GM23338 (cell line): Measurements from ENCODE around the gene PRPF4. TPM values are rescaled to one million over a fixed set of nuclear protein-coding genes. Genes with fewer than 3 reads are reported as not detected.

ENCODE experiments used
- ATAC-seq: fragments of 200-7000 bp; cut with Tn5 transposase; 3 replicates; pipeline ENCODE4 v1.9.1; 2020
- DNase-seq: peaks from one replicate; pipeline ENCODE4 v3.0.0-alpha.2; 2015; ENCODE audit warnings: low spot score
- H2AFZ ChIP-seq: fragments of 200-600 bp; sonication (generic); 2 replicates; pipeline ENCODE4 v1.8.0; 2016; ENCODE audit warnings: antibody characterized with exemption, mild to moderate bottlenecking, moderate library complexity
- H3F3A ChIP-seq: fragments of 200-600 bp; sonication (generic); replicated peaks from 2 replicates; pipeline ENCODE4 v1.8.0; 2017; ENCODE audit warnings: antibody characterized with exemption, mixed run types, low read depth
- H3K27ac ChIP-seq: fragments of 200-600 bp; sonication (generic); 2 replicates; pipeline ENCODE4 v1.6.1; 2016; ENCODE audit warnings: low read depth
- H3K27me3 ChIP-seq: fragments of 200-600 bp; sonication (generic); 2 replicates; pipeline ENCODE4 v1.8.0; 2016; ENCODE audit warnings: mild to moderate bottlenecking, mixed run types, moderate library complexity; ENCODE audit not compliant: insufficient read depth
- H3K36me3 ChIP-seq: fragments of 200-600 bp; sonication (generic); 2 replicates; pipeline ENCODE4 v1.8.0; 2016; ENCODE audit warnings: mild to moderate bottlenecking; ENCODE audit not compliant: insufficient read depth
- H3K4me1 ChIP-seq: fragments of 200-600 bp; sonication (generic); 2 replicates; pipeline ENCODE4 v1.8.0; 2016; ENCODE audit warnings: mild to moderate bottlenecking, moderate library complexity; ENCODE audit not compliant: insufficient read depth
- H3K4me2 ChIP-seq: fragments of 200-600 bp; sonication (generic); 2 replicates; pipeline ENCODE4 v1.7.1; 2017; ENCODE audit warnings: mixed run types
- H3K4me3 ChIP-seq: fragments of 200-600 bp; sonication (generic); 2 replicates; pipeline ENCODE4 v1.6.1; 2016; ENCODE audit warnings: mixed run types
- H3K79me2 ChIP-seq: fragments of 200-600 bp; sonication (generic); replicated peaks from 2 replicates; pipeline ENCODE4 v1.8.0; 2017; ENCODE audit warnings: mild to moderate bottlenecking; ENCODE audit not compliant: insufficient read depth
- H3K9me2 ChIP-seq: fragments of 200-600 bp; sonication (generic); 2 replicates; pipeline ENCODE4 v1.8.0; 2017; ENCODE audit not compliant: insufficient read depth
- H4K20me1 ChIP-seq: fragments of 200-600 bp; sonication (generic); replicated peaks from 2 replicates; pipeline ENCODE4 v1.8.0; 2017; ENCODE audit warnings: mild to moderate bottlenecking; ENCODE audit not compliant: insufficient read depth
- H3K27ac Mint-ChIP-seq: 2 replicates; pipeline ENCODE4 v1.8.0; 2020; ENCODE audit warnings: inconsistent platforms, mild to moderate bottlenecking, moderate library complexity, mixed read lengths
- H3K27me3 Mint-ChIP-seq: 3 replicates; pipeline ENCODE4 v1.8.0; 2022; ENCODE audit warnings: low read depth, mild to moderate bottlenecking, moderate library complexity, mixed read lengths, inconsistent platforms; ENCODE audit not compliant: insufficient read depth, poor library complexity
- H3K36me3 Mint-ChIP-seq: 3 replicates; pipeline ENCODE4 v1.8.0; 2021; ENCODE audit warnings: low read depth, mild to moderate bottlenecking, inconsistent platforms, moderate library complexity, mixed read lengths
- H3K4me1 Mint-ChIP-seq: 3 replicates; pipeline ENCODE4 v1.8.0; 2020; ENCODE audit warnings: mild to moderate bottlenecking, inconsistent platforms, mixed read lengths
- H3K4me3 Mint-ChIP-seq: 3 replicates; pipeline ENCODE4 v1.8.0; 2021; ENCODE audit warnings: moderate library complexity, mild to moderate bottlenecking, inconsistent platforms, mixed read lengths
- H3K9me3 Mint-ChIP-seq: 3 replicates; pipeline ENCODE4 v1.8.0; 2020; ENCODE audit warnings: moderate library complexity, mild to moderate bottlenecking, inconsistent platforms, mixed read lengths
- CTCF ChIP-seq, 2 experiments: fragments of 200-600 bp in 1 of 2; sonication (generic) in 1 of 2; conservative IDR thresholded peaks; 2 replicates each; pipeline versions ENCODE4 v1.5.1 to v1.6.1; 2016 to 2017; ENCODE audit warnings: antibody characterized with exemption in 2 of 2, low read depth in 2 of 2, mild to moderate bottlenecking in 2 of 2, moderate library complexity in 1 of 2
- ETS1 ChIP-seq: IDR thresholded peaks from 2 replicates; pipeline ENCODE4 v1.6.1; 2016; ENCODE audit warnings: antibody characterized with exemption
- EZH2phosphoT487 ChIP-seq: fragments of 200-600 bp; sonication (generic); IDR thresholded peaks from one replicate; pipeline ENCODE4 v1.8.1; 2018; ENCODE audit warnings: antibody characterized with exemption; ENCODE audit not compliant: unreplicated experiment
- JUNB ChIP-seq: IDR thresholded peaks from one replicate; pipeline ENCODE4 v1.6.1; 2016; ENCODE audit warnings: antibody characterized with exemption; ENCODE audit not compliant: unreplicated experiment
- NANOG ChIP-seq: IDR thresholded peaks from 2 replicates; pipeline ENCODE4 v1.6.1; 2016; ENCODE audit warnings: antibody characterized with exemption, borderline replicate concordance
- REST ChIP-seq: IDR thresholded peaks from one replicate; pipeline ENCODE4 v1.6.1; 2018; ENCODE audit warnings: antibody characterized with exemption; ENCODE audit not compliant: unreplicated experiment
- STAT1 ChIP-seq: IDR thresholded peaks from one replicate; pipeline ENCODE4 v1.6.1; 2016; ENCODE audit warnings: antibody characterized with exemption; ENCODE audit not compliant: unreplicated experiment
- ZNF114 ChIP-seq: fragments of 250-450 bp; sonication (Bioruptor Pico); IDR thresholded peaks from 2 replicates; pipeline ENCODE4 v1.5.0; 2020; ENCODE audit warnings: mild to moderate bottlenecking, moderate library complexity
- ZNF331 ChIP-seq: fragments of 250-450 bp; sonication (Bioruptor Pico); IDR thresholded peaks from 2 replicates; pipeline ENCODE4 v1.5.0; 2020; ENCODE audit warnings: low read depth, mild to moderate bottlenecking, moderate library complexity
- polyA plus RNA-seq: library from polyadenylated mRNA; unstranded; fragments of >200 nt; fragmentation: Nextera tagmentation; extraction: Ambion mirVana; gene quantifications from 2 replicates; pipeline ENCODE4 v1.2.1, GENCODE V29; 2016
- total RNA-seq: library from RNA; depleted of rRNA; stranded (reverse); fragments of >200 nt; shearing (Covaris generic); gene quantifications from 2 replicates; pipeline ENCODE4 v1.2.3, GENCODE V29; 2014

The PRPF4 gene
- total and polyA plus RNA-seq, 2 experiments from 2014 or later = 18.7 to 34.6 TPM

- TF ChIP-seq CTCF (conservative IDR thresholded peaks at IDR 0.05; ENCODE audit: low read depth in 2 of 2) = no peak
- TF ChIP-seq ZNF114 (CRISPR knock-in tag) = no peak
- TF ChIP-seq ZNF331 (CRISPR knock-in tag) = no peak
- TF ChIP-seq REST = no peak
Observed at GRCh38 chr9:113244556-113244955, 30.9 kb upstream of the PRPF4 start (continued).

GRCh38 chr9:113245894-113246293 lies 29.6 kb upstream of the PRPF4 start:
- Histone ChIP-seq H4K20me1 (peaks cover 17% of the 10 kb centered on the region; the same call in 1 of the 2 replicates), H3K4me3 (no peak overlapping the region), H2AFZ (no peak overlapping the region), H3K27ac (no peak overlapping the region), H3K4me2 (no peak overlapping the region), H3F3A (no peaks in the 10 kb centered on the region), H3K4me1 (no peaks in the 10 kb centered on the region), H3K36me3 (no peaks in the 10 kb centered on the region), H3K9me2 (no peaks in the 10 kb centered on the region), H3K79me2 (no peaks in the 10 kb centered on the region), H3K27me3 (no peaks in the 10 kb centered on the region)
- DNase-seq (no peak), ATAC-seq (no peak)
- peaks cover 9% of the 10 kb centered on the region; the same call in 2 of the 3 replicates for H3K9me3 Mint-ChIP-seq
- no peak for TF ChIP-seq EZH2phosphoT487
- no peak for TF ChIP-seq JUNB
- peaks cover 18% of the 10 kb centered on the region for H3K36me3 Mint-ChIP-seq
- H3K4me3 Mint-ChIP-seq = no peak overlapping the region
- peak overlapping the region; percentile 71; the same call in 1 of the 2 replicates for H3K27ac Mint-ChIP-seq
- no peaks in the 10 kb centered on the region; the same call in 2 of the 3 replicates for H3K4me1 Mint-ChIP-seq
- H3K27me3 Mint-ChIP-seq = peaks cover 3% of the 10 kb centered on the region

GRCh38 chr9:113246928-113247327 lies 28.5 kb upstream of the PRPF4 start:
- H3K4me3 ChIP-seq = no peak overlapping the region
- H3K36me3 ChIP-seq = no peaks in the 10 kb centered on the region
- no peaks in the 10 kb centered on the region; the same call in 1 of the 2 replicates for H3K79me2 ChIP-seq
- H3K27me3 Mint-ChIP-seq = peaks cover 3% of the 10 kb centered on the region
- no peak overlapping the region for H2AFZ ChIP-seq
- H3F3A ChIP-seq = no peaks in the 10 kb centered on the region
- H3K27ac Mint-ChIP-seq = no peak overlapping the region
- DNase-seq (no peak), ATAC-seq (no peak)
- H3K4me2 ChIP-seq = no peak overlapping the region
- no peaks in the 10 kb centered on the region; the same call in 2 of the 3 replicates for H3K4me1 Mint-ChIP-seq
- H3K4me1 ChIP-seq = no peaks in the 10 kb centered on the region
- H3K27me3 ChIP-seq = no peaks in the 10 kb centered on the region
- no peak overlapping the region for H3K4me3 Mint-ChIP-seq
- peaks cover 18% of the 10 kb centered on the region for H3K36me3 Mint-ChIP-seq
- H3K9me2 ChIP-seq = no peaks in the 10 kb centered on the region
- H3K9me3 Mint-ChIP-seq = peaks cover 9% of the 10 kb centered on the region; the same call in 2 of the 3 replicates
- peaks cover 17% of the 10 kb centered on the region; the same call in 1 of the 2 replicates for H4K20me1 ChIP-seq
- H3K27ac ChIP-seq = no peak overlapping the region
- no peak for TF ChIP-seq STAT1
- TF ChIP-seq NANOG = no peak
- no peak for TF ChIP-seq ZNF114 (CRISPR knock-in tag)
- no peak for TF ChIP-seq EZH2phosphoT487
- TF ChIP-seq JUNB = no peak
- TF ChIP-seq ETS1 = no peak
